K562 (cell line): ENCODE measurements around the gene OR2T10. TPM values are rescaled to one million over a fixed set of nuclear protein-coding genes. Genes with fewer than 3 reads are reported as not detected.

ENCODE experiments used
- ATAC-seq: fragments of 200-7000 bp; cut with Tn5 transposase; 3 replicates; pipeline ENCODE4 v1.9.1; 2020; ENCODE audit warnings: moderate library complexity
- BruUV-seq: library from RNA; stranded (reverse); fragments of 400-500 nt; replicated peaks from 2 replicates; lab custom pipeline; 2021; lab: Mats Ljungman, UMichigan
- CTCF ChIA-PET: fragments of 300-600 bp; formaldehyde crosslinking; extraction: SDS; loops from one replicate; lab custom pipeline; 2021; ENCODE audit warnings: low intra/inter-chr PET ratio; lab: Yijun Ruan, JAX
- POLR2A ChIA-PET: fragments of 300-600, 350-650 bp; sonication (Branson Sonifier 250); formaldehyde crosslinking; extraction: SDS; loops from one replicate; lab custom pipeline; 2021; ENCODE audit warnings: antibody characterized with exemption, inconsistent platforms; lab: Yijun Ruan, JAX
- DNase-seq, 4 experiments: peaks; one replicate each; pipeline versions ENCODE4 v3.0.0 to v3.0.0-alpha.2; 2011 to 2018; ENCODE audit warnings: low spot score in 3 of 4, mixed read lengths in 3 of 4; ENCODE audit errors: extremely low read depth in 1 of 4
- FAIRE-seq: peaks from 2 replicates; lab custom pipeline; 2011; peaks lifted over from hg19 to GRCh38; lab: Jason Lieb, UNC
- H2AFZ ChIP-seq: 2 replicates; pipeline ENCODE4 v1.6.0; 2011; ENCODE audit warnings: low read depth, low read length, control low read depth, inconsistent platforms
- H3K27ac ChIP-seq: fragments of 200-600 bp; 3 replicates; pipeline ENCODE4 v1.8.0; 2011; ENCODE audit warnings: low read depth, mild to moderate bottlenecking, control low read depth, inconsistent platforms, low read length, moderate library complexity, mixed read lengths; ENCODE audit errors: extremely low read depth
- H3K27me3 ChIP-seq, 2 experiments: fragments of 300-600 bp in 1 of 2; 2 replicates in 1 of 2; 3 replicates in 1 of 2; pipeline versions ENCODE4 v1.6.0 to v1.8.0; 2011; ENCODE audit warnings: inconsistent platforms in 2 of 2, low read length in 2 of 2, mild to moderate bottlenecking in 1 of 2, mixed read lengths in 1 of 2, moderate library complexity in 1 of 2; ENCODE audit not compliant: control insufficient read depth in 2 of 2, insufficient read depth in 2 of 2
- H3K36me3 ChIP-seq: fragments of 300-600 bp; 3 replicates; pipeline ENCODE4 v1.8.0; 2011; ENCODE audit warnings: mild to moderate bottlenecking, low read length, inconsistent platforms; ENCODE audit not compliant: control insufficient read depth, insufficient read depth
- H3K4me1 ChIP-seq, 2 experiments: fragments of 200-600 bp in 1 of 2; replicated peaks in 1 of 2; 2 replicates in 1 of 2; 3 replicates in 1 of 2; pipeline versions ENCODE4 v1.5.1 to v1.8.0; 2011; ENCODE audit warnings: inconsistent platforms in 2 of 2, low read length in 2 of 2, mild to moderate bottlenecking in 1 of 2, mixed read lengths in 1 of 2, moderate library complexity in 1 of 2; ENCODE audit not compliant: control insufficient read depth in 2 of 2, insufficient read depth in 2 of 2
- H3K4me2 ChIP-seq: 2 replicates; pipeline ENCODE4 v1.6.1; 2011; ENCODE audit warnings: low read length, control low read depth, inconsistent platforms, mixed read lengths; ENCODE audit not compliant: insufficient read depth
- H3K4me3 ChIP-seq: fragments of 200-600 bp; sonication (generic), shearing (Covaris generic); 2 replicates; pipeline ENCODE4 v1.5.1; 2016; ENCODE audit warnings: control low read depth, inconsistent platforms
- H3K79me2 ChIP-seq: fragments of 200-600 bp; 3 replicates; pipeline ENCODE4 v1.8.0; 2011; ENCODE audit warnings: low read length, inconsistent platforms; ENCODE audit not compliant: control insufficient read depth, insufficient read depth
- H3K9ac ChIP-seq, 2 experiments: 2 replicates each; pipeline versions ENCODE4 v1.6.0 to v1.6.1; 2011; ENCODE audit warnings: low read depth in 2 of 2, low read length in 2 of 2, control low read depth in 1 of 2, inconsistent platforms in 1 of 2, mild to moderate bottlenecking in 1 of 2, mixed read lengths in 1 of 2; ENCODE audit not compliant: insufficient read depth in 1 of 2
- H3K9me1 ChIP-seq: one replicate; pipeline ENCODE4 v1.6.0; 2011; ENCODE audit warnings: inconsistent platforms, mild to moderate bottlenecking, low read length, moderate library complexity; ENCODE audit not compliant: control insufficient read depth, insufficient read depth
- H3K9me3 ChIP-seq: replicated peaks from 2 replicates; pipeline ENCODE4 v1.5.1; 2011; ENCODE audit warnings: low read depth, low read length, inconsistent platforms; ENCODE audit not compliant: control insufficient read depth, insufficient read depth
- H4K20me1 ChIP-seq: replicated peaks from 2 replicates; pipeline ENCODE4 v1.6.1; 2011; ENCODE audit warnings: low read length, inconsistent platforms, mixed read lengths; ENCODE audit not compliant: control insufficient read depth, insufficient read depth
- ARID3A ChIP-seq: IDR thresholded peaks from 2 replicates; pipeline ENCODE4 v1.6.1; 2012; ENCODE audit warnings: low read depth, low read length, improper control_type of control experiment, borderline replicate concordance
- HSF4 ChIP-seq: fragments of 250-450 bp; sonication (Bioruptor Pico); IDR thresholded peaks from 2 replicates; pipeline ENCODE4 v2.1.2; 2022; ENCODE audit warnings: mild to moderate bottlenecking, moderate library complexity, borderline replicate concordance
- JUN ChIP-seq, 2 experiments: sonication (generic) in 1 of 2; formaldehyde crosslinking in 1 of 2; IDR thresholded peaks; 2 replicates each; pipeline versions ENCODE4 v1.6.1 to v1.8.0; 2012 to 2022; ENCODE audit warnings: borderline replicate concordance in 2 of 2, mild to moderate bottlenecking in 2 of 2, improper control_type of control experiment in 1 of 2, low read depth in 1 of 2, low read length in 1 of 2, missing genetic modification reagents in 1 of 2
- MED1 ChIP-seq: sonication (generic); formaldehyde crosslinking; IDR thresholded peaks from 2 replicates; pipeline ENCODE4 v1.8.1; 2023; ENCODE audit warnings: missing genetic modification reagents, borderline replicate concordance
- MTF1 ChIP-seq: fragments of 250-450 bp; sonication (Bioruptor Pico); IDR thresholded peaks from 2 replicates; pipeline ENCODE4 v1.9.0; 2021; ENCODE audit warnings: moderate library complexity, mild to moderate bottlenecking, inconsistent platforms, borderline replicate concordance
- RHOXF2B ChIP-seq: fragments of 250-450 bp; sonication (Bioruptor Pico); conservative IDR thresholded peaks from 2 replicates; pipeline ENCODE4 v1.5.1; 2021
- USF1 ChIP-seq: sonication (generic); formaldehyde crosslinking; IDR thresholded peaks from 2 replicates; pipeline ENCODE4 v1.9.0; 2022; ENCODE audit warnings: mild to moderate bottlenecking, missing genetic modification reagents
- ZNF316 ChIP-seq: fragments of 450-650 bp; IDR thresholded peaks from 2 replicates; pipeline ENCODE4 v1.6.1; 2016
- ZNF398 ChIP-seq: fragments of 250-450 bp; sonication (Bioruptor Pico); IDR thresholded peaks from 2 replicates; pipeline ENCODE4 v1.8.0; 2021; ENCODE audit warnings: moderate library complexity, mild to moderate bottlenecking, inconsistent platforms
- WGBS: fragments of 100-300 bp; shearing (Covaris generic); methylation state at CpG from one replicate; pipeline ENCODE4 v1.1.6; 2016; ENCODE audit warnings: low coverage, mixed read lengths; ENCODE audit not compliant: insufficient coverage; ENCODE audit errors: missing lambda C conversion rate; 5-methylcytosine and 5-hydroxymethylcytosine counted together
- in situ Hi-C: fragments of 300-500 bp; cut with MboI; formaldehyde crosslinking; loops from 4 replicates; pipeline ENCODE4 v1.15.0; 2018; ENCODE audit warnings: inconsistent platforms, mixed read lengths
- intact Hi-C: fragments of 100-400 bp; cut with micrococcal nuclease; formaldehyde crosslinking; loops from 2 replicates; pipeline ENCODE4 v1.14.2; 2022
- polyA plus RNA-seq, 8 experiments: library from polyadenylated mRNA; depleted of rRNA in 4 of 8; stranded (reverse) in 5 of 8; unstranded in 3 of 8; fragments of >200 nt; fragmentation: Nextera tagmentation in 2 of 8; fragmentation: Illumina TruSeq in 1 of 8; extraction: Ambion mirVana in 2 of 8; extraction: Trizol in 1 of 8; gene quantifications; 2 replicates each; pipeline versions ENCODE4 v1.2.1 to v1.2.3, GENCODE V29; 2011 to 2014; ENCODE audit warnings: inconsistent platforms in 1 of 8, missing spikeins in 1 of 8
- total RNA-seq, 7 experiments: library from RNA; depleted of rRNA in 6 of 7; stranded (reverse); fragments of >200 nt in 6 of 7; fragmentation: Illumina TruSeq in 2 of 7; extraction: Trizol in 2 of 7; gene quantifications; 2 replicates each; pipeline versions ENCODE4 v1.2.1 to v1.2.3, GENCODE V29; 2011 to 2021; ENCODE audit warnings: low replicate concordance in 1 of 7
- TF ChIP-seq, protein P1 (sequence below): sonication (generic); formaldehyde crosslinking; IDR thresholded peaks from 2 replicates; pipeline ENCODE4 v1.8.1; 2023; ENCODE audit warnings: mild to moderate bottlenecking, missing genetic modification reagents
- TF ChIP-seq, protein P2 (sequence below): sonication (generic); formaldehyde crosslinking; IDR thresholded peaks from 2 replicates; pipeline ENCODE4 v1.8.1; 2023; ENCODE audit warnings: mild to moderate bottlenecking, missing genetic modification reagents, moderate library complexity

Gene OR2T10
- total and polyA plus RNA-seq, 9 of the 15 experiments (the other 6 are each of a cell fraction or from before 2014, with no cell fraction given) = not detected

DNA sequence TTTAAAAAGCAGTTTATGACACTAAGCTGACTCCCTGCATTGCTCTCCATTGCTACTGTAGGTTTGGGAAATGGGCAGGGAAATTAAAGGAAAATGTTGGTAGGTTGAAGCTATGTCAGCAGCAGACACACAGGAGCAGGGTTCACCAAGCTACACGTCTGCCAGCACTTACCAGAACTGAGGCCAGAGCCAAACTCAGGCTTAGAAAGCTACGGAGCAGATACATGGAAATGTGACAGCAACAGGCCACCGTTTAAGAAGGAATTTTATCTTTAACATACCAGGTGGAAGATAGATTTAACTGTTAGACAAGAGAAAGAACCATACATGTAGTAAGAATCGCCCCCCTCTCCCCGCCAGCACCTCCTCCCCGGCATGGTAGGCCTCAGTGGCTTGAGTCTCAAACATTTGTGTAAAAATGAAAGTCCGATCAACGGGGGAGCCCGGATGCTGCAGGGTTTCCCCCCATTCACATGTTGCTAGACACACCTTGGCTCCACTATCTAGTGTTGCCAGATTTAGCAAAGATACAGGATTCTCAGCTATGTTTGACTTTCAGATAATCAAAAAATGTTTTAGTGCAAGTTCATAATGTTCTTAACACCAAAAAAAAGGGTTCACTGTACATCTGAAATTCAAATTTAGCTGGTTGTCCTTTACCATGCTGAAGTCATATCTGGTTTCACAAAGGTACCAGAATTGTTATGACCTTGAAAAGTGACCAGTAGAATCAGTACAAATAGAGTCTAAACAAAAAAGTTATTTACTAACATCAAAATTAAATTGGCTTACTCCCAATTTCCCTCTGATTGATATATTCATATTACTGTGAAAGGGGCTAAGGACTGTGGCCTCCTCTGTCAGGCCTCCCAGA, 30.7 kb upstream of the OR2T10 start:
- FAIRE-seq = no peak
- CTCF ChIA-PET = no interaction called here
- H3K27me3 ChIP-seq = no peaks in the 10 kb centered on the region
- no peaks in the 10 kb centered on the region for H3K9me3 ChIP-seq
- H3K9me1 ChIP-seq = no peaks in the 10 kb centered on the region
- in situ Hi-C loops = no loop called here
- ATAC-seq = no peak
- H3K36me3 ChIP-seq = no peaks in the 10 kb centered on the region
- no peak overlapping the region for H3K9ac ChIP-seq
- no peaks in the 10 kb centered on the region for H4K20me1 ChIP-seq
- no peak for DNase-seq
- H2AFZ ChIP-seq = no peak overlapping the region
- no peak overlapping the region for H3K4me3 ChIP-seq
- intact Hi-C loops = no loop called here
- H3K27ac ChIP-seq = no peak overlapping the region
- no peak overlapping the region for H3K4me2 ChIP-seq
- H3K79me2 ChIP-seq = no peaks in the 10 kb centered on the region
- no peaks in the 10 kb centered on the region for H3K4me1 ChIP-seq
- POLR2A ChIA-PET = no interaction called here
- 0% methylated on average over 3 of the region's 9 CpGs for WGBS
- BruUV-seq = no TSS peak
- TF ChIP-seq HSF4 (CRISPR knock-in tag) (no peak), JUN (IDR thresholded peaks at IDR 0.05; ENCODE audit: borderline replicate concordance, low read depth, low read length) (no peak), JUN (CRISPR knock-in tag; IDR thresholded peaks at IDR 0.05; ENCODE audit: borderline replicate concordance) (no peak), MTF1 (CRISPR knock-in tag) (no peak), USF1 (no peak), RHOXF2B (CRISPR knock-in tag) (no peak), MED1 (no peak), ARID3A (no peak), ZNF316 (no peak), ZNF398 (CRISPR knock-in tag) (no peak)
- TF ChIP-seq, protein P1, sequence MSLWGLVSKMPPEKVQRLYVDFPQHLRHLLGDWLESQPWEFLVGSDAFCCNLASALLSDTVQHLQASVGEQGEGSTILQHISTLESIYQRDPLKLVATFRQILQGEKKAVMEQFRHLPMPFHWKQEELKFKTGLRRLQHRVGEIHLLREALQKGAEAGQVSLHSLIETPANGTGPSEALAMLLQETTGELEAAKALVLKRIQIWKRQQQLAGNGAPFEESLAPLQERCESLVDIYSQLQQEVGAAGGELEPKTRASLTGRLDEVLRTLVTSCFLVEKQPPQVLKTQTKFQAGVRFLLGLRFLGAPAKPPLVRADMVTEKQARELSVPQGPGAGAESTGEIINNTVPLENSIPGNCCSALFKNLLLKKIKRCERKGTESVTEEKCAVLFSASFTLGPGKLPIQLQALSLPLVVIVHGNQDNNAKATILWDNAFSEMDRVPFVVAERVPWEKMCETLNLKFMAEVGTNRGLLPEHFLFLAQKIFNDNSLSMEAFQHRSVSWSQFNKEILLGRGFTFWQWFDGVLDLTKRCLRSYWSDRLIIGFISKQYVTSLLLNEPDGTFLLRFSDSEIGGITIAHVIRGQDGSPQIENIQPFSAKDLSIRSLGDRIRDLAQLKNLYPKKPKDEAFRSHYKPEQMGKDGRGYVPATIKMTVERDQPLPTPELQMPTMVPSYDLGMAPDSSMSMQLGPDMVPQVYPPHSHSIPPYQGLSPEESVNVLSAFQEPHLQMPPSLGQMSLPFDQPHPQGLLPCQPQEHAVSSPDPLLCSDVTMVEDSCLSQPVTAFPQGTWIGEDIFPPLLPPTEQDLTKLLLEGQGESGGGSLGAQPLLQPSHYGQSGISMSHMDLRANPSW (CRISPR knock-in tag) = no peak
- TF ChIP-seq, protein P2, sequence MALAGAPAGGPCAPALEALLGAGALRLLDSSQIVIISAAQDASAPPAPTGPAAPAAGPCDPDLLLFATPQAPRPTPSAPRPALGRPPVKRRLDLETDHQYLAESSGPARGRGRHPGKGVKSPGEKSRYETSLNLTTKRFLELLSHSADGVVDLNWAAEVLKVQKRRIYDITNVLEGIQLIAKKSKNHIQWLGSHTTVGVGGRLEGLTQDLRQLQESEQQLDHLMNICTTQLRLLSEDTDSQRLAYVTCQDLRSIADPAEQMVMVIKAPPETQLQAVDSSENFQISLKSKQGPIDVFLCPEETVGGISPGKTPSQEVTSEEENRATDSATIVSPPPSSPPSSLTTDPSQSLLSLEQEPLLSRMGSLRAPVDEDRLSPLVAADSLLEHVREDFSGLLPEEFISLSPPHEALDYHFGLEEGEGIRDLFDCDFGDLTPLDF (CRISPR knock-in tag) = no peak
